Coronary artery (tissue), 2 donors: ENCODE measurements around the gene CAMK2B.

Experiments used
- DNase-seq: peaks from one replicate; pipeline ENCODE4 v3.0.0-alpha.2; 2017; ENCODE audit warnings: low spot score
- H3K27ac ChIP-seq, 2 donors: fragments of 200-600 bp; sonication (generic); one replicate each; pipeline ENCODE4 v1.5.1; 2016 to 2019
- H3K4me3 ChIP-seq: fragments of 200-600 bp; sonication (generic); 2 replicates; pipeline ENCODE4 v1.5.1; 2016; ENCODE audit warnings: mild to moderate bottlenecking, moderate library complexity
- CTCF ChIP-seq: fragments of 200-600 bp; sonication (generic); IDR thresholded peaks from one replicate; pipeline ENCODE4 v1.5.1; 2019; ENCODE audit warnings: antibody characterized with exemption

The CAMK2B gene

GRCh38 chr7:44237696-44238095 is 87.7 kb downstream of the CAMK2B start:
- no peak for DNase-seq
- Histone ChIP-seq H3K4me3 (no peak overlapping the region), H3K27ac (no peak overlapping the region)
- no peak for TF ChIP-seq CTCF

GRCh38 chr7:44236333-44236728 is 89.1 kb downstream of the CAMK2B start:
- H3K27ac ChIP-seq: no peak overlapping the region
- no peak for TF ChIP-seq CTCF
- DNase-seq: no peak
- H3K4me3 ChIP-seq: no peak overlapping the region

GRCh38 chr7:44235582-44236332 is 89.6 kb downstream of the CAMK2B start:
- no peak for DNase-seq
- H3K27ac ChIP-seq: no peak overlapping the region
- no peak overlapping the region for H3K4me3 ChIP-seq
- TF ChIP-seq CTCF: no peak

GRCh38 chr7:44235066-44235465 is 90.3 kb downstream of the CAMK2B start:
- DNase-seq: no peak
- TF ChIP-seq CTCF: no peak
- Histone ChIP-seq H3K27ac (no peak overlapping the region), H3K4me3 (no peak overlapping the region)

- TF ChIP-seq CTCF: no peak
- H3K4me3 ChIP-seq: no peak overlapping the region
- H3K27ac ChIP-seq: no peak overlapping the region
- DNase-seq: no peak
These were observed 92.3 kb downstream of the CAMK2B start for GRCh38 chr7:44232901-44233715.

- no peak for TF ChIP-seq CTCF
- H3K4me3 ChIP-seq: no peak overlapping the region
- no peak overlapping the region for H3K27ac ChIP-seq
- no peak for DNase-seq
These were observed 93.0 kb downstream of the CAMK2B start for GRCh38 chr7:44232396-44232795.

GRCh38 chr7:44231088-44231487 is 94.3 kb downstream of the CAMK2B start:
- DNase-seq: no peak
- Histone ChIP-seq H3K4me3 (no peak overlapping the region), H3K27ac (no peak overlapping the region)
- no peak for TF ChIP-seq CTCF
